Measurements from ENCODE around the gene ZBTB43. TPM values are rescaled to one million over a fixed set of nuclear protein-coding genes. Genes with fewer than 3 reads are reported as not detected.

The ZBTB43 gene
- total RNA-seq, 1 experiment from 2014 or later = 6.4 TPM

DNA sequence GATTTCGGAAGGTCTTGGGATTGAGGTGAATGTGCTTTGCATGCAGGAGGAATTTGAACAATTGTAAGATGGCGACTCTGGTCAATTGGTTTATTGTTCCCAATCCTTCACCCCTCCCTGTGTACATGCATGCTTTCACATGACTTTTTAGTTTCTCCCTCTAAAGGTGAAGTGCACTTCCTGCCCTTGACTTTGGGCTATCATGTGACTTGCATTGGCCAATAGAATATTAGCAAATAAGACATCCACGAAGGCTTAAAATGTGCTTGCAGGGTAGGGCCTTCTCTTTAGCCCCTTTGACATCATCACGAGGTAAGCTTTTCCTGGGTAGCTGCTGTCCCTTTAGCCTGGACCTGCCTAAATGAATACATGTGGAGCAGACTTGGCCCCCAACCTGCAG, 8.1 kb upstream of the ZBTB43 start:
- no peak overlapping the region for H3K4me2 ChIP-seq (ENCODE audit: low read depth, low read length, poor library complexity, severe bottlenecking)
- H2AFZ ChIP-seq (ENCODE audit: low read length) = no peak overlapping the region
- no peak overlapping the region for H3K27ac ChIP-seq (ENCODE audit: low read length)
- no peak for DNase-seq
- no peak overlapping the region for H3K9ac ChIP-seq (ENCODE audit: low read length)
- H3K9me2 ChIP-seq (replicated peaks; ENCODE audit: insufficient read depth, low read length) = no peaks in the 10 kb centered on the region
- H3K4me3 ChIP-seq (ENCODE audit: low read length) = no peak overlapping the region
- peaks cover 4% of the 10 kb centered on the region for H3K4me1 ChIP-seq (ENCODE audit: low read length)
- no peaks in the 10 kb centered on the region for H3K27me3 ChIP-seq (ENCODE audit: low read length)
- no peaks in the 10 kb centered on the region for H3K9me3 ChIP-seq (ENCODE audit: low read length)
- no peaks in the 10 kb centered on the region for H4K20me1 ChIP-seq (ENCODE audit: insufficient read depth, low read depth, low read length)
- no peaks in the 10 kb centered on the region for H3K36me3 ChIP-seq (ENCODE audit: insufficient read depth, low read length)
- H3K79me2 ChIP-seq (ENCODE audit: low read length) = no peaks in the 10 kb centered on the region

DNA sequence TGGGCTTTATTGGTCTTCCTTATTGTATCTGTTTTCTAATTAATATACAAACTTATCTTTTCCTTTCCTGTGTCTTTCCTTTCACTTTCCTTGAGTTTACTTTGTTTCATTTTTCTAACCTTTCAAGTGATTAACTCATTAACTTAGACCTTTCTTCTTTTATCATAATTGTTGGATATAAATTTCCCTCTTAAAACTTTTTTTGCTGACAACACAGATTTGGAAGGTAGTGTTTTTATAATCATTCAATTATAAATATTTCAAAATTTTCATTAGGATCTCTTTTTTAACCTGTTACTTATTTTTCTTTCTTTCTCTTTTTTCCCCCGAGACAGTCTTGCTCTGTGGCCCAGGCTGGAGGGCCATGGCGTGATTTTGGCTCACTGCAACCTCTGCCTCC, 6.9 kb upstream of the ZBTB43 start:
- DNase-seq = no peak
- Histone ChIP-seq H3K79me2 (ENCODE audit: low read length) (no peaks in the 10 kb centered on the region), H3K4me3 (ENCODE audit: low read length) (no peak overlapping the region), H2AFZ (ENCODE audit: low read length) (no peak overlapping the region), H4K20me1 (ENCODE audit: insufficient read depth, low read depth, low read length) (no peaks in the 10 kb centered on the region), H3K27ac (ENCODE audit: low read length) (no peak overlapping the region), H3K4me2 (ENCODE audit: low read depth, low read length, poor library complexity, severe bottlenecking) (no peak overlapping the region), H3K9me2 (replicated peaks; ENCODE audit: insufficient read depth, low read length) (no peaks in the 10 kb centered on the region), H3K27me3 (ENCODE audit: low read length) (no peaks in the 10 kb centered on the region), H3K36me3 (ENCODE audit: insufficient read depth, low read length) (no peaks in the 10 kb centered on the region), H3K9me3 (ENCODE audit: low read length) (no peaks in the 10 kb centered on the region), H3K9ac (ENCODE audit: low read length) (no peak overlapping the region), H3K4me1 (ENCODE audit: low read length) (peaks cover 4% of the 10 kb centered on the region)

DNA sequence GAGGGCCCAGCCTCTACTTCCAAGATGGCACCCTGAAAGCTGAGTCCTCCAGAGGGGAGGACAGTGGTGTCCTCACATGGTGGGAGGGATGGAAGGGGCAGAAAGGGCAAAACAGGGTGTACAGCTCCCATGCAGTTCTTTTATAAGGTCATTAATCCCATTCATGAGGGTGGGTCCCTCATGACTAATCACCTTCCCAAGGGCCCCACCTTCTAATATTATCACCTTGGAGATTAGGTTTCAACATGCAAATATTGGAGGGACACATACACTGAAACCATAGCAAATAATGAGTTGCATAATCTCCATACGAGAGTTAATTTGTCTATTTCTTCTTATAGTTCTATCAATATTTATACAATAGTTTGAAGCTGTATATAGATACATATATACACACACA, 5.8 kb upstream of the ZBTB43 start:
- no peaks in the 10 kb centered on the region for H4K20me1 ChIP-seq (ENCODE audit: insufficient read depth, low read depth, low read length)
- H3K36me3 ChIP-seq (ENCODE audit: insufficient read depth, low read length) = no peaks in the 10 kb centered on the region
- H3K4me1 ChIP-seq (ENCODE audit: low read length) = peaks cover 4% of the 10 kb centered on the region
- H3K9me3 ChIP-seq (ENCODE audit: low read length) = no peaks in the 10 kb centered on the region
- H3K79me2 ChIP-seq (ENCODE audit: low read length) = no peaks in the 10 kb centered on the region
- H3K4me2 ChIP-seq (ENCODE audit: low read depth, low read length, poor library complexity, severe bottlenecking) = no peak overlapping the region
- H3K9ac ChIP-seq (ENCODE audit: low read length) = no peak overlapping the region
- no peak overlapping the region for H3K27ac ChIP-seq (ENCODE audit: low read length)
- no peak overlapping the region for H3K4me3 ChIP-seq (ENCODE audit: low read length)
- DNase-seq = no peak
- H3K9me2 ChIP-seq (replicated peaks; ENCODE audit: insufficient read depth, low read length) = no peaks in the 10 kb centered on the region
- no peaks in the 10 kb centered on the region for H3K27me3 ChIP-seq (ENCODE audit: low read length)
- H2AFZ ChIP-seq (ENCODE audit: low read length) = no peak overlapping the region

DNA sequence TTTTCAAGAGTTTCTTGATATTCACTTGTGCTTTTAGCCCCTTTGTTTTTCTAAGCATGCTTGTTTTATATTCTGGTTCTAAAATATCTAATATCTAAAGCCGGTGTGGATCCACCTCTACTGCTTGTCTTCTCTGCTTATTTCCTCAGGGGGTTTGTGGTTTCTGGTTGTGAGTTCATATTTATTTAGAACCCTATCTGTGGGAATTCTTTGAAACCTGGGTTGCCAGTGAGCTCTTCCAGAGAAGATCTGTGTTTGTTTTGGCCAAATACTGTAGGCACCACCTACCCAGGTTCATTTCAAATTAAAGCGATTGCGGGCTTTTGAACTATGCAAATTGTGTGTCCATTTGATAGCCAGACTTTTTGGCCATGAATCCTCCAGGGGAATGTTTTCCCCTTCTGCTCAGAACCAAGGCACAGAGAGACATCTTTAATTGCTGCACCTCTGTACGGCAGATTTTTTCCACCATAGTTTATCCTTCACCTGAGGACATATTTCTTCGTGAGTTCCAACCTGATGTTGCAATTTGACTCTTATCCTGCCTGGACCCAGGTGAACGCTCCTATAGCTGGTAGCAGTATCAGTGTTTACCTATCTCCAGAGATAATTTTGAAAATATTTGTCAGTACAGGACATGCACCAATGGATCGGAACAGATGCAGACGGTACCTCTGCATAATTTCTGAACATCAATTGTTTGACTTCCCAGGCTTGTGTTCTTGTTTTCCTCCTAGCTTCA, 2.4 kb upstream of the ZBTB43 start:
- Histone ChIP-seq H3K4me3 (ENCODE audit: low read length) (no peak overlapping the region), H3K36me3 (ENCODE audit: insufficient read depth, low read length) (no peaks in the 10 kb centered on the region), H2AFZ (ENCODE audit: low read length) (no peak overlapping the region), H3K9ac (ENCODE audit: low read length) (no peak overlapping the region), H4K20me1 (ENCODE audit: insufficient read depth, low read depth, low read length) (peaks cover 8% of the 10 kb centered on the region), H3K4me2 (ENCODE audit: low read depth, low read length, poor library complexity, severe bottlenecking) (no peak overlapping the region), H3K27me3 (ENCODE audit: low read length) (no peaks in the 10 kb centered on the region), H3K9me3 (ENCODE audit: low read length) (no peaks in the 10 kb centered on the region), H3K4me1 (ENCODE audit: low read length) (peaks cover 26% of the 10 kb centered on the region), H3K27ac (ENCODE audit: low read length) (no peak overlapping the region), H3K9me2 (replicated peaks; ENCODE audit: insufficient read depth, low read length) (no peaks in the 10 kb centered on the region), H3K79me2 (ENCODE audit: low read length) (peaks cover 26% of the 10 kb centered on the region)
- no peak for DNase-seq

DNA sequence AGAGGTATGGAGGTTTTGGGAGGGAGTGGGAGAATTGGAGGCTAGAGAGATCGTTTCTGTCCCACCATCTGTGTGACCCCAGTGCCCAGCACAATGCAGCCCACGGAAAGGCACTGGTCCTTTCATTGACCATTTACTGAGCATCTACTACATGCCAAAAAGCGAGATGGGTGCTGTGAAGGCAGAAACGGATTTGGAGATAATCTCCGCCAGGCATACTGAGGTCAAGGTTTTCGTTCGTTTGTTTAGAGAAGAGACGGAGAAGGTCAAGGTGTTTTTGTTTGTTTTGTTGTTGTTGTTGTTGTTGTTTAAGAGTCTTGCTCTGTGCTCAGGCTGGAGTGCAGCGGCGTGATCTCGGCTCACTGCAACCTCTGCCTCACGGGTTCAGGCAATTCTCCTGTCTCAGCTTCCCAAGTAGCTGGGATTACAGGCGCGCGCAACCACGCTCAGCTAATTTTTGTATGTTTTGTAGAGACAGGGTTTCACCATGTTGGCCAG, 593 bp upstream of the ZBTB43 start:
- Histone ChIP-seq H3K27ac (ENCODE audit: low read length) (no peak overlapping the region), H4K20me1 (ENCODE audit: insufficient read depth, low read depth, low read length) (peaks cover 8% of the 10 kb centered on the region), H3K9me3 (ENCODE audit: low read length) (no peaks in the 10 kb centered on the region), H3K9me2 (replicated peaks; ENCODE audit: insufficient read depth, low read length) (no peaks in the 10 kb centered on the region), H3K4me1 (ENCODE audit: low read length) (peaks cover 38% of the 10 kb centered on the region), H3K36me3 (ENCODE audit: insufficient read depth, low read length) (peaks cover 7% of the 10 kb centered on the region; the same call in 1 of the 2 replicates), H3K4me2 (ENCODE audit: low read depth, low read length, poor library complexity, severe bottlenecking) (peak overlapping the region; percentile 96), H2AFZ (ENCODE audit: low read length) (peak overlapping the region; percentile 86), H3K79me2 (ENCODE audit: low read length) (peaks cover 44% of the 10 kb centered on the region), H3K9ac (ENCODE audit: low read length) (peak overlapping the region; percentile 79), H3K4me3 (ENCODE audit: low read length) (peak overlapping the region; percentile 79), H3K27me3 (ENCODE audit: low read length) (no peaks in the 10 kb centered on the region)
- DNase-seq = no peak

DNA sequence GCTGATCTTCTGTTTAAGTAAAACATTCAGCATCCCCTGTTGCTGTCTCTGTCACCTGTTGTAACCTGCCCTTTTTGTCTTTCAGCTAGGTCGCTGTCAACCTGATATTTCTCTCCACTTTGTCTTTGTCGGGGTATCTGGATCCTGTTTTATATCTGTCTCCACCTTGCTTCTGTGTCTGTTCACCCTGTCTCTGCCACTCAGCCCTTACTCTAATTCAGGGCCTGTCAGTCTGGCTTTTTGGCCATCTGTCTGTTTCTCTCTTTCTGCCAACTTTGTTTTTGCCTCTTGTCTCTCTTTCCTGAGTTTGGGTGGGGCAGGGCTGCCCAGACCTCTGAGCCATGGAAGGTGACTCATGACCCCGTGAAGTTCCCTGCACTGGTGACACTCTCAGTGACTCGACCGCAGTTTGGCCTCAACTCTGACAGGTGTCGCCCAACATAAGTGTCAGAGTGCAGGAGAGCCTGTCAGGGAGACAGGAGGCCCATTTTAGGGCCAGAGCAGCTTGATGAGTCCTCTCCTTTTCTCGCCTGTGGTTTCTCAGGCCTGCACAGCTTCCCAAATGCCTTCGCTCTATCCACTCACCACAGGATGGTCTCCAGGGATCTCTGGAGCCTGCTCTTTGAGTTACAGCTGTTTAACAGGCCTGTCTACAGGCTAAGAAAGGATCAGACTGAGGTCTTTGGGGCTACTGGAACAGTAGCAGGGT, 868 bp downstream of the ZBTB43 start:
- peak; percentile 81 for DNase-seq
- Histone ChIP-seq H3K4me1 (ENCODE audit: low read length) (peaks cover 41% of the 10 kb centered on the region), H3K4me3 (ENCODE audit: low read length) (peak overlapping the region; percentile 79), H3K9me2 (replicated peaks; ENCODE audit: insufficient read depth, low read length) (no peaks in the 10 kb centered on the region), H3K9me3 (ENCODE audit: low read length) (no peaks in the 10 kb centered on the region), H3K4me2 (ENCODE audit: low read depth, low read length, poor library complexity, severe bottlenecking) (peak overlapping the region; percentile 96), H3K36me3 (ENCODE audit: insufficient read depth, low read length) (peaks cover 10% of the 10 kb centered on the region; the same call in 1 of the 2 replicates), H3K27ac (ENCODE audit: low read length) (no peak overlapping the region; the same call in 1 of the 2 replicates), H3K27me3 (ENCODE audit: low read length) (no peaks in the 10 kb centered on the region), H3K79me2 (ENCODE audit: low read length) (peaks cover 55% of the 10 kb centered on the region), H2AFZ (ENCODE audit: low read length) (no peak overlapping the region), H3K9ac (ENCODE audit: low read length) (peak overlapping the region; percentile 79), H4K20me1 (ENCODE audit: insufficient read depth, low read depth, low read length) (peaks cover 8% of the 10 kb centered on the region)

DNA sequence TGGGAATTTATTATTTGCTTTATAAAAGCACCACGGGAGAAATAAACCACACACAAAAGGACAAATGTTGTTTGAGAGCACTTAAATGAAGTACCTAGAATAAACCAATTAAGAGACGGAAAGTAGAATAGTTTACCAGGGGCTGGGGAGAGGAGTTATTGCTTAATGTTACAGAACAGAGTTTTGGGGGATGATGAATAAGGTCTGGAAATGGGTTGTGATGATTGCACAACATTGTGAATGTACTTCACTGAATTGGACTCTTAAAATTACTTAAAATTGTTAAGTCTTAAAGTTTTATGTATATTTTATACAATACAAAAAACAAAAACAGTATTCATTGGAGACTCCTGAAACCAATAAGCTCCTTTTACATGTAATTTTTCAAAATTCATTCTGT, 1.5 kb downstream of the ZBTB43 start:
- H3K36me3 ChIP-seq (ENCODE audit: insufficient read depth, low read length) = peaks cover 13% of the 10 kb centered on the region
- no peaks in the 10 kb centered on the region for H3K27me3 ChIP-seq (ENCODE audit: low read length)
- peak overlapping the region; percentile 96 for H3K4me2 ChIP-seq (ENCODE audit: low read depth, low read length, poor library complexity, severe bottlenecking)
- H3K4me1 ChIP-seq (ENCODE audit: low read length) = peaks cover 45% of the 10 kb centered on the region
- peaks cover 8% of the 10 kb centered on the region for H4K20me1 ChIP-seq (ENCODE audit: insufficient read depth, low read depth, low read length)
- no peaks in the 10 kb centered on the region for H3K9me3 ChIP-seq (ENCODE audit: low read length)
- peak overlapping the region; percentile 79 for H3K9ac ChIP-seq (ENCODE audit: low read length)
- no peak for DNase-seq
- peak overlapping the region; percentile 79 for H3K4me3 ChIP-seq (ENCODE audit: low read length)
- H3K27ac ChIP-seq (ENCODE audit: low read length) = no peak overlapping the region
- H3K9me2 ChIP-seq (replicated peaks; ENCODE audit: insufficient read depth, low read length) = no peaks in the 10 kb centered on the region
- H2AFZ ChIP-seq (ENCODE audit: low read length) = no peak overlapping the region
- peaks cover 58% of the 10 kb centered on the region for H3K79me2 ChIP-seq (ENCODE audit: low read length)

DNA sequence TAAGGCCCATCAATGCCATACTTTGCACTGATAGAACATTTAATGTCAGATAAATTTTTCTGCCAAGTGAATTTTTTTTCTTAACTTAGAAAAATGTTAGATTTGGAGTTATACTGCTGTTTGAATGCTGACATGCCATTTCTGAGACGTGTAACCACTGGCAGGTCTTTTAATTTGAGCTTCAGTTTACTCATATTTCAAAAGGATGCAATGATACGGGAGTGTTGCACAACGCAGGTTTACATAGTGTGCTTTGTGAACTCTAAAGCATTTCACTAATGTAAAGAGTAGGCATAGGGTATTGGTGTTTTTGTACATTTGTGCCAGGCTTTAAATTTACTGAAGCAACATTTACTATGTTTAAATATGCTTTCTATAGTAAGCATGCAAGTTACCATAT, 4.2 kb downstream of the ZBTB43 start:
- H3K27me3 ChIP-seq (ENCODE audit: low read length) = no peaks in the 10 kb centered on the region
- no peak overlapping the region for H2AFZ ChIP-seq (ENCODE audit: low read length)
- peak overlapping the region; percentile 42 for H3K4me2 ChIP-seq (ENCODE audit: low read depth, low read length, poor library complexity, severe bottlenecking)
- H3K36me3 ChIP-seq (ENCODE audit: insufficient read depth, low read length) = peaks cover 39% of the 10 kb centered on the region
- peak; percentile 25 for DNase-seq
- H3K79me2 ChIP-seq (ENCODE audit: low read length) = peaks cover 85% of the 10 kb centered on the region
- H3K9me2 ChIP-seq (replicated peaks; ENCODE audit: insufficient read depth, low read length) = no peaks in the 10 kb centered on the region
- no peak overlapping the region for H3K9ac ChIP-seq (ENCODE audit: low read length)
- H3K4me1 ChIP-seq (ENCODE audit: low read length) = peaks cover 46% of the 10 kb centered on the region
- no peaks in the 10 kb centered on the region; the same call in 1 of the 2 replicates for H3K9me3 ChIP-seq (ENCODE audit: low read length)
- peaks cover 8% of the 10 kb centered on the region for H4K20me1 ChIP-seq (ENCODE audit: insufficient read depth, low read depth, low read length)
- H3K4me3 ChIP-seq (ENCODE audit: low read length) = no peak overlapping the region
- H3K27ac ChIP-seq (ENCODE audit: low read length) = no peak overlapping the region

All from Karpas-422 (cell line).